Activated naive CD4-positive, alpha-beta T cell treated with anti-CD3 and anti-CD28 coated beads, Interleukin-2, amount 10 ng/mL, durations not matched to agents 7 days and 5 days (primary cell): Measurements from ENCODE around the gene EIF3F.

Source experiments
- CTCF ChIA-PET: fragments of 350-600 bp; sonication (Branson Sonifier 250); formaldehyde crosslinking; loops from one replicate; lab custom pipeline; 2021; ENCODE audit warnings: antibody characterized with exemption; lab: Charles Lee
- DNase-seq: peaks from one replicate; pipeline ENCODE4 v3.0.0-alpha.2; 2020
- H3K27ac Mint-ChIP-seq: one replicate; pipeline ENCODE4 v1.8.0; 2021; ENCODE audit warnings: mild to moderate bottlenecking, moderate library complexity, mixed read lengths
- H3K27me3 Mint-ChIP-seq: one replicate; pipeline ENCODE4 v1.8.0; 2021; ENCODE audit warnings: mild to moderate bottlenecking, mixed read lengths
- H3K36me3 Mint-ChIP-seq: one replicate; pipeline ENCODE4 v1.8.0; 2021; ENCODE audit warnings: mixed read lengths
- H3K4me1 Mint-ChIP-seq: one replicate; pipeline ENCODE4 v1.8.0; 2021; ENCODE audit warnings: mixed read lengths
- H3K4me3 Mint-ChIP-seq: one replicate; pipeline ENCODE4 v1.8.0; 2021; ENCODE audit warnings: mild to moderate bottlenecking, moderate library complexity, mixed read lengths
- H3K9me3 Mint-ChIP-seq: one replicate; pipeline ENCODE4 v1.8.0; 2021; ENCODE audit warnings: mixed read lengths

EIF3F gene

DNA sequence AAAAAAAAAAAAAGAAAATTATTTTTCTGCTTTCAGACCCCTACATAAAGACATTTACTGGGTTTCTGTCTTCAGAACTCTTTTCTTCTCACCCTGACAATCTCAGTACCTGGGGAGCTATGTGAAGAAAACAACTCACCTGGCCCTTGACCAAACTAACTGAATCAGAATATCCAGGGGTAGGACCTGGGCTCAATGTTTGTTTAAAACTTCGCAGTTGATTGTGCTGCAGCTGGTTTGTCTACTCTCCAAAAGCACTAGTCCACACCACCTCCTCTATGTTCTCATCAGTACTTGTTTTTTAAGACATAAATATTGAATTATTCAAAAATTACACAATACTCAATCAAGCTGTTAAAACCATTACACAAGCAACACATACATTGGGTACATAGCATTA lies 34.8 kb downstream of the EIF3F start:
- no peaks in the 10 kb centered on the region for H3K9me3 Mint-ChIP-seq
- H3K4me3 Mint-ChIP-seq: no peak overlapping the region
- no peak overlapping the region for H3K27ac Mint-ChIP-seq
- H3K27me3 Mint-ChIP-seq: peaks cover 39% of the 10 kb centered on the region
- DNase-seq: no peak
- H3K4me1 Mint-ChIP-seq: peaks cover 14% of the 10 kb centered on the region
- peaks cover 2% of the 10 kb centered on the region for H3K36me3 Mint-ChIP-seq
- CTCF ChIA-PET: interaction anchor here (1.1 to 3.6 kb wide), 4 partner anchors 11 to 77 kb away, joined by 4 to 18 read pairs (median 12); no protein-coding TSS in a partner anchor

DNA sequence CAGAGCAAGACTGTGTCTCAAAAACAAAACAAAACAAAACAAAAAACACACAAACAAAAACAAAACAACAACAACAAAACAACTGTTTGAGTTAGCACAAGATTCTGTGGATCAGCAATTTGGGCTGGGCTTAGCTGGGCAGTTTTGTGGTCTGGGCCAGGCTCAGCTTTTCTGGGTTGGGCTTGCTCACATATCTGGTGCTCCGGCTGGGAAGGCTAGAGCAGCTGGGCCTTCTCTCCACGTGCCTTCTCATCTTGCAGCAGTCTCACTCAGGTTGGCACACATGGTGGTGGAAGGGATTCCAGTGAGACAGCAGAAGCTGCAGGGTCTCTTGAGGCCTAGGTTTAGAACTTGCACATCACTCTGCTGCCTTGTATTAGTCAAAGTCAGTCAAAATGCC lies 35.7 kb downstream of the EIF3F start:
- Mint-ChIP-seq H3K9me3 (no peaks in the 10 kb centered on the region), H3K27me3 (peaks cover 30% of the 10 kb centered on the region), H3K4me1 (peaks cover 14% of the 10 kb centered on the region), H3K4me3 (no peak overlapping the region), H3K27ac (no peak overlapping the region), H3K36me3 (peaks cover 2% of the 10 kb centered on the region)
- no peak for DNase-seq
- CTCF ChIA-PET: interaction anchor here (1.4 to 3.6 kb wide), 4 partner anchors 10 to 76 kb away, joined by 6 to 18 read pairs (median 12); no protein-coding TSS in a partner anchor

DNA sequence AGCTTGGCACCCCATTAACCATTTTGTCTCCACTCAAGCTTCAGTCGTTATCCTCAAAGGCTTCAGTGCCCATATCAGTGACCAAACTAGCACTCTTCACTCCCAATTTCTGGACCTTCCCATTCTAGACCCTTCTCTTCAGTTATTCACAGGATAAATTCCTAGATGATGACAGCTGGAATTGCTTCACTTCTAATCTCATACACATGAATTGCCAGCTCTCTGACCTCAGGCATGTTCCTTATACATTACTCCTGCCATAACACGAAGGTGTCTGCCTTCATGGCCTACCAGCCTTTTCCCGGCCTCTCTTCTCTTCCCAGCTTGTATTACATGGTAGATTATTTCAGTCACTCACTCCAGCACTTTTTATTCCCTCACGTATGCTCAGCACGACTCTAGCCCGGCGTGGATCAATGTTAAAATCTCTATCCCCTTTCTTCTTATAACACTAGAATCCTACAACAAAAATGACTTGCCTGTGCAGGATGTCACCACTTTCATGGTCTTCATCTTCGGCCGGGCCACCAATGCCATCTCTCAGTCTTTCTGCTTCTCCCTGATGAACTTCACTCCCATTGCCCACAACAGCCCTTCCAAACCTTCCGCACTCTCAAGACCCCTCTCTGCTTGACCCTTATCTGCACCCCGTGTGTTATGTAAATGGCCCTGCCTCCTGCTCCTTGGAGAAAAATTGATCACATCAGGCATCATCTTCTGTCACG lies 36.9 kb downstream of the EIF3F start:
- H3K36me3 Mint-ChIP-seq: peaks cover 2% of the 10 kb centered on the region
- CTCF ChIA-PET: interaction anchor here (1.0 to 3.6 kb wide), 5 partner anchors 9 to 75 kb away, joined by 3 to 18 read pairs (median 6); no protein-coding TSS in a partner anchor
- DNase-seq: no peak

DNA sequence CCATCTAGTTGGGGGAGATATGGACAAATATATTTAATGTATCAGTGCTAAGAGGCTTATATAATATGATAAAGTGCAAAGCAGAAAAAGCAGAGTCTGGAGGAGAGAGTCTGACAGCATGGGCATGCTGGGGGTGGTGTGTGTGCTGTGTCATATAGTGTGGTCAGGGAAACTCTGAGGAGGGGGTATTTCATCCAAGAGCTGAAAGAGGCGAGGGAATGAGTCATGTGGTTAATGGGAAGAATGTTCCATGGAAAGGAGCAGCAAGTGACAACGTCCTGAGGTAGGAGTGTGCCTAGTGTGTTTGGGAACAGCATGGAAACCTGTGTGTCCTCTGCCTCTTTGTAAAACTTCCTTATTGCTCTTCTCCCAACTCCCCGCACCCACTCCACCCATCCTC lies 38.0 kb downstream of the EIF3F start:
- H3K9me3 Mint-ChIP-seq: no peaks in the 10 kb centered on the region
- peaks cover 5% of the 10 kb centered on the region for H3K4me1 Mint-ChIP-seq
- CTCF ChIA-PET: interaction anchor here (1.0 kb wide), 2 partner anchors 8 to 74 kb away, joined by 3 read pairs; no protein-coding TSS in a partner anchor
- no peak overlapping the region for H3K27ac Mint-ChIP-seq
- H3K4me3 Mint-ChIP-seq: no peak overlapping the region
- no peak for DNase-seq
- H3K27me3 Mint-ChIP-seq: peaks cover 26% of the 10 kb centered on the region
- H3K36me3 Mint-ChIP-seq: peaks cover 2% of the 10 kb centered on the region

More for the DNA sequence above, 36.9 kb downstream of the EIF3F start:
- H3K27me3 Mint-ChIP-seq: peaks cover 19% of the 10 kb centered on the region
- H3K4me1 Mint-ChIP-seq: peaks cover 8% of the 10 kb centered on the region
- no peak overlapping the region for H3K4me3 Mint-ChIP-seq
- H3K9me3 Mint-ChIP-seq: no peaks in the 10 kb centered on the region
- H3K27ac Mint-ChIP-seq: no peak overlapping the region

DNA sequence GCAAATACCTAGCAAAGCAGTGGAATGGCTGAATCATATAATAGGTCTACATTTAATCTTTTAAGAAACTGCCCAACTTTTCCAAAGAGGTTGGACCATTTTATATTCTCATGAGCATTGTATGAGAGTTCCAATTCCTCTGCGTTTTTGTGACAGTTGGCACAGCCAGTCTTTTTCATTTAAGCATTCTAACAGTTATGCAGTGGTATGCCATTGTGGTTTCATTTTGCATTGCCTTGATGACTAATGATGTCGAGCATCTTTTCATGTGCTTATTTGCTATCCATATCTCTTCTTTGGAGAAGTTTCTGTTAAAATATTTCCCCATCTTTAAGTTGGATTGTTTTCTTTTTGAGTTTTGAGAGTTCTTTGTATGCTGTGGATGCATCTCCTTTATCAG lies 38.7 kb downstream of the EIF3F start:
- H3K27me3 Mint-ChIP-seq: peaks cover 26% of the 10 kb centered on the region
- H3K27ac Mint-ChIP-seq: no peak overlapping the region
- CTCF ChIA-PET: no interaction called here
- no peaks in the 10 kb centered on the region for H3K4me1 Mint-ChIP-seq
- H3K4me3 Mint-ChIP-seq: no peak overlapping the region
- H3K9me3 Mint-ChIP-seq: no peaks in the 10 kb centered on the region
- no peaks in the 10 kb centered on the region for H3K36me3 Mint-ChIP-seq
- no peak for DNase-seq

DNA sequence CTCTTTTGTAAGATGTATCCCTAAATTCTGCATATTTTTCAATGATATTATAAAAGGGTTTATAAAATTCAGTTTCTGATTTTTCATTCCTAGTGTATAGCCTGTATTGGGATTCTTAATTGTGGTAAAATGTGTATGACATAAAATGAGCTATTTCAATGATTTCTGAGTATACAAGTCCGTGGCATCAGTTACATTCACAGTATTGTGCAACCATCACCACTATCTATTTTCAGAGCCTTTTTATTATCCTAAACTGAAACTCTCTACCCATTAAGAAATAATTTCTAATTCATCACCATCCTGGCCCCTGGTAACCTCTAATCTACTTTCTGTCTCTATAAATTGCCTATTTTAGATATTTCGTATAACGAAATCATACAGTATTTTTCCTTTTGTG lies 39.8 kb downstream of the EIF3F start:
- no peak for DNase-seq
- CTCF ChIA-PET: interaction anchor here (0.7 kb wide), 1 partner anchor 66 kb away, joined by 3 read pairs; no protein-coding TSS in a partner anchor
- no peak overlapping the region for H3K27ac Mint-ChIP-seq
- H3K4me1 Mint-ChIP-seq: no peaks in the 10 kb centered on the region
- peaks cover 28% of the 10 kb centered on the region for H3K27me3 Mint-ChIP-seq
- no peaks in the 10 kb centered on the region for H3K36me3 Mint-ChIP-seq
- H3K9me3 Mint-ChIP-seq: no peaks in the 10 kb centered on the region
- no peak overlapping the region for H3K4me3 Mint-ChIP-seq

DNA sequence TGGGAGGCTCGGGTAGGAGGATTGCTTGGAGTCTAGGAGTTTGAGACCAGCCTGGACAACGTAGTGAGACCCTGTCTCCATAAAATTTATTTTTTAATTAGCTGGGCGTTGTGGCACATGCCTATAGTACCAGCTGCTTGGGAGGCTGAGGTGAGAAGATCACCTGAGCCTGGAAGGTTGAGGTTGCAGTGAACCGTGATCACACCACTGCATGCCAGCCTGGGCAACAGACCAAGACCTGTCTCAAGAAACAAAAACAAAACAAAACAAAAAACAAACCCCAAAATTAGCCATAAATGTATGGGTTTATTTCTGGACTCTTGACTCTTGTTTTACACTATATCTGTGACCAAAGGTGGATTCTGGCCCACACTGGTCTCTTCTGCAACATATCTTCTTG lies 41.6 kb downstream of the EIF3F start:
- Mint-ChIP-seq H3K27ac (no peak overlapping the region), H3K27me3 (peaks cover 43% of the 10 kb centered on the region), H3K36me3 (no peaks in the 10 kb centered on the region), H3K4me1 (peaks cover 4% of the 10 kb centered on the region), H3K4me3 (no peak overlapping the region), H3K9me3 (no peaks in the 10 kb centered on the region)
- CTCF ChIA-PET: interaction anchor here (1.7 to 2.8 kb wide), 2 partner anchors 22 to 71 kb away, joined by 5 to 8 read pairs; no protein-coding TSS in a partner anchor
- DNase-seq: no peak

DNA sequence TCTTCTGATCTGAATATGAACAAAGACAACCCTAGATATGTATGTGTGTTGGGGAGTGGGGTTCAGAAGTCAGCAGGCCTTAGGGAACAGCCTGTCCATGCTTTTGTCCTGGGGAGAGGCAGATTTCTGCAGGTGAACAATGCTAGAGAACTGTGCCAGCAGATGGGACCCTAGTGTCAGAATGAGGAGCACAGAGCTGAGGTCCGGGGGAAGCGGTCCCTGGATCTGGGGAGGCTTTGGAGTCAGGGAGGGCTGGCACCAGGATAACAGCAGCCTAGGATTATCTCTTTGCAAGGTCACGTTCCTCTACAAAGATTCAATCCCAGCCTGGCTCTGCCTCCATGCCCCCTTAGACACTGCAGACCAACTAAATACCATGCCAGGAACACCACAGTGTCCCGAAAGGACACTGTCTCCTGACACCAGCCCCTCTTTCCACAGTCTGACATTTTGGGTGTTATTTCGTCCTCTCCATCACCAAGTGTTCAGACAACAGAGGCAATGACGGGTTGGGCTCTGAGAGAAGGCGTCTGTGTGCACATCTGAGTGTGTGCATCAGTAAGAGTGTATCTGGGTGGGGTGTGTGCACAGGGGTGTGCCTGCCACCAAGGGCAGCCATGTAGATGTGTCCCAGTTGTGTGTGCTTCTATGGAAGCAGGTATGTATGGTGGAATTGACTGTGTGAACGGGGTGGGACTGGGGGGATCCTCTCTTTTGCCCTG lies 43.5 kb downstream of the EIF3F start:
- Mint-ChIP-seq H3K36me3 (no peaks in the 10 kb centered on the region), H3K9me3 (no peaks in the 10 kb centered on the region), H3K4me3 (no peak overlapping the region), H3K27ac (no peak overlapping the region), H3K27me3 (peaks cover 43% of the 10 kb centered on the region), H3K4me1 (peaks cover 4% of the 10 kb centered on the region)
- CTCF ChIA-PET: interaction anchor here (1.0 to 7.7 kb wide), 5 partner anchors 10 to 69 kb away, joined by 3 to 178 read pairs (median 5); no protein-coding TSS in a partner anchor
- no peak for DNase-seq

DNA sequence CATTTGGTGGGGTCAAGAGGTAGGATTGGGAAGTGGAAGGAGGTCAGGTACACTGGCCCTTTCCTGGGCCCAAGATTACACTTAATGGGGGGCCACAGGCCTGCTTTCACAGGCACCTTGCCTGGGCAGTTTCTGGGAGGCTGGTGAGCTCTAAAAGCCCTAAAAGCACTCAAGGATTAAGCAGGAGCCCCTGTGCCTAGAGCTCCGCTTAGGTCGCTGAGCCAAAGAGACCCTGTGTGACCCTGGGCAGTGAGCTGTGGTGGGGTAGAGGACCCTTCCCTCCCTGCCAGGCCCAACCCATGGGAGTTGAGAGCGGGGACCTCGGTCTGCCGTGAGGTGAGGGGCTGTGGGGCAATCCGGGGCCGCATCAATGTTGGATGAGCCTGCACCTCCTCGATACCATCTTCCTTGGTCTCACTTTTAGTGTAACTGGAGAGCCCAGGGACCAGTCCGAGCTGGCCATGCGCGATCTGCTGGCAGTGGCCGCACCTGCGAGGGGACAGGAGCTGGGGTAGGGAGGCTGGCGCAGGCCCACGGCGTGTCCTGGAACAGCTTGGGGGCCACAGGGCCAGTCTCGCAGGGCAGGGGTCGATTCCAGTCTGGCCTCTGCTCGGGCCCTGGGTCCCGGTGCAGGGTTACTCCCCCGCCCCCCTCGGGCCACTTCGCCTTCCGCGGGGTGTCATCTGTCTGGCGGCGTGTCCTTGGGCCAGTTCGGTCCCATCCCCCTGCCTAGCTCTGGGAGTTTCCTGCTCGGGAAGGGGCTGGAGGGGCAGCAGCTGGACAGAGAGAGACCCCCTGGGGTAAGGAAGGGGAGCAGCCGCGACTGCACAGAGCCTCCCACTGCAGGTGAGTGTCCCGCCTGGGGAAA lies 44.3 kb downstream of the EIF3F start:
- CTCF ChIA-PET: interaction anchor here (1.0 to 7.7 kb wide), 3 partner anchors 17 to 63 kb away, joined by 3 to 178 read pairs (median 15); no protein-coding TSS in a partner anchor
- H3K4me1 Mint-ChIP-seq: peaks cover 4% of the 10 kb centered on the region
- no peak for DNase-seq
- peaks cover 45% of the 10 kb centered on the region for H3K27me3 Mint-ChIP-seq
- H3K27ac Mint-ChIP-seq: no peak overlapping the region
- no peaks in the 10 kb centered on the region for H3K36me3 Mint-ChIP-seq
- no peaks in the 10 kb centered on the region for H3K9me3 Mint-ChIP-seq
- no peak overlapping the region for H3K4me3 Mint-ChIP-seq

DNA sequence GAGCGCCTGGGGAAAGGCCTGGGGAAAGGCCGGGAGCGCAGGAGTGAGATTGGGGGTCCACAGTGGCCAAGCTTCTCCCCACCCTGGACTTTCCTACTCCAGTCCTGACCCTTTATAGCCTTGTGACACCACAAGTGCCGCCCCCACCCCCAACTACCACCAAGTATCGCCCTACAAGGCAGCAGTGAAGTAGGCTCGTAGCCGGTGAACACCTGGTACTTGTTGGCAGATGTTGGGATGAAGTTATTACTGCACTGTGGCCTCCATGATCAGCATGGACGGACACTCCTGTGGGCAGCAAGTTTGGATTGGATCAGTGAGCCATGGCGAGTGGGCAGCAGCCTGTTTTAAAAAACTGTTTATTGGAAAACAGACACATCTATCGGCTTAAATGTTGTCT lies 45.0 kb downstream of the EIF3F start:
- no peak overlapping the region for H3K27ac Mint-ChIP-seq
- no peaks in the 10 kb centered on the region for H3K9me3 Mint-ChIP-seq
- H3K4me1 Mint-ChIP-seq: peaks cover 4% of the 10 kb centered on the region
- H3K27me3 Mint-ChIP-seq: peaks cover 52% of the 10 kb centered on the region
- H3K36me3 Mint-ChIP-seq: no peaks in the 10 kb centered on the region
- no peak overlapping the region for H3K4me3 Mint-ChIP-seq
- no peak for DNase-seq
- CTCF ChIA-PET: interaction anchor here (0.7 to 7.7 kb wide), 4 partner anchors 24 to 76 kb away, joined by 3 to 178 read pairs (median 9); no protein-coding TSS in a partner anchor

DNA sequence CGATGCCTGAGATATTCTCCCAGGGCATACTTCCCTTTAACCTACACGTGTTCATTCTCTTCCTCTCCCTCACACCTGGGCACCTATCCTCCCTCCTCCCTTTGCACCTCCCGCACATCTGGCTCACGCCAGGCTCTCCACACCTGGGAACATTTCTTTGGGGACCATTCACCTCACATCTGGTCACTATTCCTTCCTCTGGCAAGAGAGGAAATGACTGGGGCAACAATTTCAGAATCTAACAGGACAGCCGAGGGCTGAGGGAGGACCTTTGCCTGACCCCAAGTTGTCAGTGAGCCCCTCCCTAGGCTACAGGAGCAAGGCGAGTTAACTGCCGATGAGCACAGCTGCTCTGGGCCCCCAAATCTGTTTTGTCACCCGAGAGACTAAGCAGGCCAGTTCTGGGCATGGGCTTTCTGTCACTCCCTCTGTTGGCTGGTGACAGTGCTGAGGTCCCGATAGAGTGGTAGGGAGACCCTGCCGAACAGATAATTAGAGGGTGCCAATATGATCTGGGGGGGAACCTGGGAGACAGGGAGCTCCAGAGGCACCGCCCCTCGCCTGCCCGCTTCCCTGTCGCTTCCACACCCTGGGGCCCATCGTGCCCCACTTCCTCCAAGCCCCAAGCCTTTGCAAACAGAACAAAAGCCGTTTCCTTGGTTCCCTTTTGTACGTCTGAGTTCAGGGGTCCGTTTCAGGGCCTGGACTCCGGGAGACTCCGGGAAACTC lies 45.6 kb downstream of the EIF3F start:
- Mint-ChIP-seq H3K27ac (no peak overlapping the region), H3K27me3 (peaks cover 52% of the 10 kb centered on the region), H3K9me3 (no peaks in the 10 kb centered on the region), H3K4me1 (peaks cover 4% of the 10 kb centered on the region), H3K4me3 (no peak overlapping the region), H3K36me3 (no peaks in the 10 kb centered on the region)
- DNase-seq: no peak
- CTCF ChIA-PET: interaction anchor here (0.5 to 7.7 kb wide), 26 partner anchors 8 to 534 kb away, joined by 3 to 178 read pairs (median 4); partner anchors contain the start of gene EIF3F

DNA sequence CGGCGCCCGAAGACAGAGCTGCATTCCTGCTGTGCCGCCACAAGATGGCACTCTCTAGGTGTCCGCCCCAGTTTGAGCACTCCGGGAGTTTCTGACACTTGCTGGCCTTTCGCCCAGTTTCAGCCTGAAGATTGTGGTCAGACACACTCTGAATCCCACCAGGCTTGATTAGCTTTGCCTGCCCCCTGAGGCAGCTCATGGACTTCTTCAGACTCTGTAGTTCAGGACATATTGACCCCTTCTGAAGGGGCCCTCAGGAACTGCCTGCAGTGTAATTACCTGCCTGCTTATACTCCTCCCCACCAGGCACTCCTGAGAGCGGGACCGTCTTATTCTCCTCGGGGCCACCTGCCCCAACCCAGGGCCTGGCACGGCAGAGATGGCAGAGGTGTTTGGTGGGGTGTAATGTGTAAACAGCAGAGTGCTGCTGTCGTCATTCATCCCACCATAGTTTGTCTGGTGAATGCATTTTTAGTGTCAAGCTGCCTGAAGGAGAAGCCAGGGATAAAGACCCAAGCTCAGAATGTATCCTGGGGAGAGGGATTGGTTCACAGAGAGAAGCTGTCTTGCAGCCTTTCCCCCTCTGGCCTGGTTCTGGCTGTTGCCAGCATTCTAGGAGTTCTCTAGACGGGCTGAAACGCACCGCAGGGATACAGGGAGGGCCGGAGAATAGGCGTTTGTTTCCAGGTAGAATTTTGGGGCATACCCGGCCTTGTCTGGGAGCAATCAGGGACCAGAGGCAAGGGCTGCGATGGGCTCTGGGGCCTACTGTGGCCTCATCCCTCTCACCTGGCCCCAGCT lies 46.4 kb downstream of the EIF3F start:
- peaks cover 53% of the 10 kb centered on the region for H3K27me3 Mint-ChIP-seq
- H3K27ac Mint-ChIP-seq: no peak overlapping the region
- no peak overlapping the region for H3K4me3 Mint-ChIP-seq

More for the DNA sequence above, 46.4 kb downstream of the EIF3F start:
- Mint-ChIP-seq H3K4me1 (peaks cover 4% of the 10 kb centered on the region), H3K9me3 (no peaks in the 10 kb centered on the region), H3K36me3 (no peaks in the 10 kb centered on the region)
- CTCF ChIA-PET: interaction anchor here (0.7 to 7.7 kb wide), 24 partner anchors 9 to 533 kb away, joined by 3 to 178 read pairs (median 4); partner anchors contain the start of gene EIF3F
- DNase-seq: peak; percentile 51
